HepG2 (cell line): ENCODE data around the gene NEK9. TPM values are rescaled to one million over a fixed set of nuclear protein-coding genes. Genes with fewer than 3 reads are reported as not detected.

Source experiments
- CEBPG ChIP-seq: IDR thresholded peaks from 2 replicates; pipeline ENCODE4 v1.6.1; 2016
- FOXA1 ChIP-seq, 2 experiments: fragments of 450-650 bp in 1 of 2; sonication (generic) in 1 of 2; formaldehyde crosslinking in 1 of 2; IDR thresholded peaks; 2 replicates each; pipeline versions ENCODE4 v1.4.0 to v1.6.1; 2016 to 2020; ENCODE audit warnings: missing genetic modification reagents in 1 of 2
- HNRNPH1 ChIP-seq: fragments of 200-400 bp; formaldehyde crosslinking; optimal IDR thresholded peaks from 2 replicates; pipeline ENCODE3; 2017; ENCODE audit warnings: mild to moderate bottlenecking, low read depth, low read length
- MEIS2 ChIP-seq: sonication (generic); formaldehyde crosslinking; IDR thresholded peaks from 2 replicates; pipeline ENCODE4 v1.9.0; 2021; ENCODE audit warnings: mild to moderate bottlenecking, missing genetic modification reagents
- NCOA1 ChIP-seq: sonication (generic); formaldehyde crosslinking; IDR thresholded peaks from 2 replicates; pipeline ENCODE4 v1.9.0; 2021; ENCODE audit warnings: missing genetic modification reagents
- NFYC ChIP-seq: IDR thresholded peaks from 2 replicates; pipeline ENCODE4 v1.6.1; 2016; ENCODE audit warnings: missing genetic modification reagents, missing compliant biosample characterization
- NR2F2 ChIP-seq: IDR thresholded peaks from 2 replicates; pipeline ENCODE4 v1.6.1; 2012; ENCODE audit warnings: low read depth, inconsistent platforms, borderline replicate concordance
- RARA ChIP-seq: IDR thresholded peaks from 2 replicates; pipeline ENCODE4 v1.6.1; 2016; ENCODE audit warnings: missing genetic modification reagents, missing compliant biosample characterization
- RXRB ChIP-seq: IDR thresholded peaks from 2 replicates; pipeline ENCODE4 v1.6.1; 2016; ENCODE audit warnings: borderline replicate concordance, missing genetic modification reagents, missing compliant biosample characterization
- SMARCE1 ChIP-seq: fragments of 450-650 bp; IDR thresholded peaks from 2 replicates; pipeline ENCODE4 v1.6.1; 2017; ENCODE audit warnings: borderline replicate concordance
- SPEN ChIP-seq: sonication (generic); formaldehyde crosslinking; IDR thresholded peaks from 2 replicates; pipeline ENCODE4 v1.5.1; 2020; ENCODE audit warnings: low read depth, mild to moderate bottlenecking, missing genetic modification reagents
- ZKSCAN8 ChIP-seq: IDR thresholded peaks from 2 replicates; pipeline ENCODE4 v1.6.1; 2016; ENCODE audit warnings: borderline replicate concordance, missing genetic modification reagents, missing compliant biosample characterization
- ZNF124 ChIP-seq: sonication (generic); formaldehyde crosslinking; IDR thresholded peaks from 2 replicates; pipeline ENCODE4 v1.4.0; 2020; ENCODE audit warnings: missing genetic modification reagents
- ZNF383 ChIP-seq: sonication (generic); formaldehyde crosslinking; IDR thresholded peaks from 2 replicates; pipeline ENCODE4 v1.4.0; 2020; ENCODE audit warnings: missing genetic modification reagents, mild to moderate bottlenecking, borderline replicate concordance
- ZNF589 ChIP-seq: sonication (generic); formaldehyde crosslinking; conservative IDR thresholded peaks from 2 replicates; pipeline ENCODE4 v1.8.0; 2022; ENCODE audit warnings: mild to moderate bottlenecking, moderate library complexity, missing genetic modification reagents
- ZNF709 ChIP-seq: sonication (generic); formaldehyde crosslinking; IDR thresholded peaks from 2 replicates; pipeline ENCODE4 v1.5.0; 2020; ENCODE audit warnings: mild to moderate bottlenecking, missing genetic modification reagents
- ZNF883 ChIP-seq: sonication (generic); formaldehyde crosslinking; IDR thresholded peaks from 2 replicates; pipeline ENCODE4 v1.5.1; 2020; ENCODE audit warnings: mild to moderate bottlenecking, missing genetic modification reagents; ENCODE audit errors: not compliant biosample characterization
- polyA plus RNA-seq, 8 experiments: library from polyadenylated mRNA; depleted of rRNA in 3 of 8; stranded (reverse) in 7 of 8; unstranded in 1 of 8; fragments of >200 nt; fragmentation: Illumina TruSeq in 4 of 8; extraction: Trizol in 4 of 8; gene quantifications; 2 replicates each; pipeline versions ENCODE4 v1.2.1 to v1.2.3, GENCODE V29; 2011 to 2016; ENCODE audit warnings: low read depth in 4 of 8, missing spikeins in 1 of 8, mixed read lengths in 1 of 8; ENCODE audit not compliant: insufficient read depth in 1 of 8
- total RNA-seq, 5 experiments: library from RNA; depleted of rRNA; stranded (reverse); fragments of >200 nt; fragmentation: Illumina TruSeq; extraction: Trizol; gene quantifications; 2 replicates each; pipeline ENCODE4 v1.2.3, GENCODE V29; 2016; ENCODE audit warnings: low read depth in 1 of 5
- TF ChIP-seq, protein P1 (sequence below): sonication (generic); formaldehyde crosslinking; IDR thresholded peaks from 2 replicates; pipeline ENCODE4 v1.5.0; 2020; ENCODE audit warnings: mild to moderate bottlenecking, missing genetic modification reagents
- TF ChIP-seq, protein P2 (sequence below): sonication (generic); formaldehyde crosslinking; IDR thresholded peaks from 2 replicates; pipeline ENCODE4 v1.8.0; 2022; ENCODE audit warnings: missing genetic modification reagents, low read depth, mild to moderate bottlenecking, borderline replicate concordance
- TF ChIP-seq, protein P3 (sequence below): IDR thresholded peaks from 2 replicates; pipeline ENCODE4 v1.6.1; 2016; ENCODE audit warnings: low read depth, borderline replicate concordance
- TF ChIP-seq, protein P4 (sequence below): sonication (generic); formaldehyde crosslinking; IDR thresholded peaks from 2 replicates; pipeline ENCODE4 v1.8.0; 2022; ENCODE audit warnings: low read depth, missing genetic modification reagents
- TF ChIP-seq, protein P5 (sequence below): sonication (generic); formaldehyde crosslinking; IDR thresholded peaks from 2 replicates; pipeline ENCODE4 v1.4.0; 2020; ENCODE audit warnings: missing genetic modification reagents, mild to moderate bottlenecking, borderline replicate concordance
- TF ChIP-seq, protein P6 (sequence below): sonication (generic); formaldehyde crosslinking; IDR thresholded peaks from 2 replicates; pipeline ENCODE4 v1.9.0; 2021; ENCODE audit warnings: missing genetic modification reagents, borderline replicate concordance

NEK9 gene
- total and polyA plus RNA-seq, 2 of the 13 experiments (the other 11 are each of a cell fraction or from before 2014, with no cell fraction given): 16.5 to 27.3 TPM

GRCh38 chr14:75126679-75127473 lies at the start of gene NEK9 (continued):
- TF ChIP-seq, protein P1, sequence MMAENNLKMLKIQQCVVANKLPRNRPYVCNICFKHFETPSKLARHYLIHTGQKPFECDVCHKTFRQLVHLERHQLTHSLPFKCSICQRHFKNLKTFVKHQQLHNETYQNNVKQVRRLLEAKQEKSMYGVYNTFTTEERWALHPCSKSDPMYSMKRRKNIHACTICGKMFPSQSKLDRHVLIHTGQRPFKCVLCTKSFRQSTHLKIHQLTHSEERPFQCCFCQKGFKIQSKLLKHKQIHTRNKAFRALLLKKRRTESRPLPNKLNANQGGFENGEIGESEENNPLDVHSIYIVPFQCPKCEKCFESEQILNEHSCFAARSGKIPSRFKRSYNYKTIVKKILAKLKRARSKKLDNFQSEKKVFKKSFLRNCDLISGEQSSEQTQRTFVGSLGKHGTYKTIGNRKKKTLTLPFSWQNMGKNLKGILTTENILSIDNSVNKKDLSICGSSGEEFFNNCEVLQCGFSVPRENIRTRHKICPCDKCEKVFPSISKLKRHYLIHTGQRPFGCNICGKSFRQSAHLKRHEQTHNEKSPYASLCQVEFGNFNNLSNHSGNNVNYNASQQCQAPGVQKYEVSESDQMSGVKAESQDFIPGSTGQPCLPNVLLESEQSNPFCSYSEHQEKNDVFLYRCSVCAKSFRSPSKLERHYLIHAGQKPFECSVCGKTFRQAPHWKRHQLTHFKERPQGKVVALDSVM (CRISPR knock-in tag): peak; percentile 84
- TF ChIP-seq, protein P2, sequence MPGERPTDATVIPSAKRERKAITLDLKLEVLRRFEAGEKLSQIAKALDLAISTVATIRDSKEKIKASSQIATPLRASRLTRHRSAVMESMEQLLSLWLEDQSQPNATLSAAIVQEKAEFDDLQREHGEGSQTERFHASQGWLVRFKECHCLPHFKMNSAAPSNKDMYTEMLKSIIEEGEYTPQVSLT: no peak
- TF ChIP-seq RXRB (CRISPR knock-in tag): peak; percentile 71
- peak; percentile 59 for TF ChIP-seq RARA (CRISPR knock-in tag)
- 0 out of 2 replicates have a peak, but pooled peaks have one; percentile 23 for TF ChIP-seq CEBPG
- TF ChIP-seq SMARCE1: no peak
- TF ChIP-seq ZNF883 (CRISPR knock-in tag): peak; percentile 76
- TF ChIP-seq SPEN (CRISPR knock-in tag): peak; percentile 94; the same call in 1 of the 2 replicates
- peak; percentile 88; the same call in 1 of the 2 replicates for TF ChIP-seq NCOA1 (CRISPR knock-in tag)
- TF ChIP-seq HNRNPH1: no peak
- TF ChIP-seq, protein P3, sequence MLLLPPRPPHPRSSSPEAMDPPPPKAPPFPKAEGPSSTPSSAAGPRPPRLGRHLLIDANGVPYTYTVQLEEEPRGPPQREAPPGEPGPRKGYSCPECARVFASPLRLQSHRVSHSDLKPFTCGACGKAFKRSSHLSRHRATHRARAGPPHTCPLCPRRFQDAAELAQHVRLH (CRISPR knock-in tag): peak; percentile 94
- TF ChIP-seq, protein P4, sequence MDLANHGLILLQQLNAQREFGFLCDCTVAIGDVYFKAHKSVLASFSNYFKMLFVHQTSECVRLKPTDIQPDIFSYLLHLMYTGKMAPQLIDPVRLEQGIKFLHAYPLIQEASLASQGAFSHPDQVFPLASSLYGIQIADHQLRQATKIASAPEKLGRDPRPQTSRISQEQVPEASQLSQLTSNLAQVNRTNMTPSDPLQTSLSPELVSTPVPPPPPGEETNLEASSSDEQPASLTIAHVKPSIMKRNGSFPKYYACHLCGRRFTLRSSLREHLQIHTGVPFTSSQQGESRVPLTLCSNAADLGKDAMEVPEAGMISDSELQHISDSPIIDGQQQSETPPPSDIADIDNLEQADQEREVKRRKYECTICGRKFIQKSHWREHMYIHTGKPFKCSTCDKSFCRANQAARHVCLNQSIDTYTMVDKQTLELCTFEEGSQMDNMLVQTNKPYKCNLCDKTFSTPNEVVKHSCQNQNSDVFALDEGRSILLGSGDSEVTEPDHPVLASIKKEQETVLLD (CRISPR knock-in tag): peak; percentile 55; the same call in 1 of the 2 replicates
- TF ChIP-seq ZNF589 (CRISPR knock-in tag): peak; percentile 19; the same call in 1 of the 2 replicates
- TF ChIP-seq NFYC (CRISPR knock-in tag): peak; percentile 46; the same call in 1 of the 2 replicates
- TF ChIP-seq, protein P5, sequence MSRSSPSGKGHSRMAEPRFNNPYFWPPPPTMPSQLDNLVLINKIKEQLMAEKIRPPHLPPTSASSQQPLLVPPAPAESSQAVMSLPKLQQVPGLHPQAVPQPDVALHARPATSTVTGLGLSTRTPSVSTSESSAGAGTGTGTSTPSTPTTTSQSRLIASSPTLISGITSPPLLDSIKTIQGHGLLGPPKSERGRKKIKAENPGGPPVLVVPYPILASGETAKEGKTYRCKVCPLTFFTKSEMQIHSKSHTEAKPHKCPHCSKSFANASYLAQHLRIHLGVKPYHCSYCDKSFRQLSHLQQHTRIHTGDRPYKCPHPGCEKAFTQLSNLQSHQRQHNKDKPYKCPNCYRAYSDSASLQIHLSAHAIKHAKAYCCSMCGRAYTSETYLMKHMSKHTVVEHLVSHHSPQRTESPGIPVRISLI (CRISPR knock-in tag): no peak
- TF ChIP-seq FOXA1 (IDR thresholded peaks at IDR 0.05): no peak
- TF ChIP-seq FOXA1 (CRISPR knock-in tag; IDR thresholded peaks at IDR 0.05): peak; percentile 34; the same call in 1 of the 2 replicates
- peak; percentile 61 for TF ChIP-seq ZNF124 (CRISPR knock-in tag)
- peak; percentile 82; the same call in 1 of the 2 replicates for TF ChIP-seq MEIS2 (CRISPR knock-in tag)
- no peak for TF ChIP-seq NR2F2
- no peak for TF ChIP-seq ZNF383 (CRISPR knock-in tag)
- TF ChIP-seq ZNF709 (CRISPR knock-in tag): peak; percentile 79; the same call in 1 of the 2 replicates
- TF ChIP-seq, protein P6, sequence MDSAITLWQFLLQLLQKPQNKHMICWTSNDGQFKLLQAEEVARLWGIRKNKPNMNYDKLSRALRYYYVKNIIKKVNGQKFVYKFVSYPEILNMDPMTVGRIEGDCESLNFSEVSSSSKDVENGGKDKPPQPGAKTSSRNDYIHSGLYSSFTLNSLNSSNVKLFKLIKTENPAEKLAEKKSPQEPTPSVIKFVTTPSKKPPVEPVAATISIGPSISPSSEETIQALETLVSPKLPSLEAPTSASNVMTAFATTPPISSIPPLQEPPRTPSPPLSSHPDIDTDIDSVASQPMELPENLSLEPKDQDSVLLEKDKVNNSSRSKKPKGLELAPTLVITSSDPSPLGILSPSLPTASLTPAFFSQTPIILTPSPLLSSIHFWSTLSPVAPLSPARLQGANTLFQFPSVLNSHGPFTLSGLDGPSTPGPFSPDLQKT (CRISPR knock-in tag): no peak
- TF ChIP-seq ZKSCAN8 (CRISPR knock-in tag): peak; percentile 38; the same call in 1 of the 2 replicates
